ENCODE data around the gene KCNQ1OT1. TPM values are rescaled to one million over a fixed set of nuclear protein-coding genes. Genes with fewer than 3 reads are reported as not detected.

KCNQ1OT1 gene
- total RNA-seq, 2 donors from 2014 or later: 2.3 to 3.3 TPM

- no peaks in the 10 kb centered on the region for H3K4me1 ChIP-seq (ENCODE audit: control insufficient read depth in 1 of 2, low read depth in 2 of 2)
- H3K4me3 ChIP-seq: no peak overlapping the region
- ATAC-seq (ENCODE audit: insufficient number of reproducible peaks, low FRiP score, low read depth) (no peak), DNase-seq (ENCODE audit: low spot score) (no peak)
- no peak for TF ChIP-seq CTCF (IDR thresholded peaks at IDR 0.05)
- H3K9me3 ChIP-seq: no peaks in the 10 kb centered on the region
- no peaks in the 10 kb centered on the region for H3K27me3 ChIP-seq (replicated peaks; ENCODE audit: insufficient read depth)
- H3K36me3 ChIP-seq: no peaks in the 10 kb centered on the region
- H3K27ac ChIP-seq: no peak overlapping the region
These were observed 30.7 kb upstream of the KCNQ1OT1 start for GRCh38 chr11:2730272-2731129.

DNA sequence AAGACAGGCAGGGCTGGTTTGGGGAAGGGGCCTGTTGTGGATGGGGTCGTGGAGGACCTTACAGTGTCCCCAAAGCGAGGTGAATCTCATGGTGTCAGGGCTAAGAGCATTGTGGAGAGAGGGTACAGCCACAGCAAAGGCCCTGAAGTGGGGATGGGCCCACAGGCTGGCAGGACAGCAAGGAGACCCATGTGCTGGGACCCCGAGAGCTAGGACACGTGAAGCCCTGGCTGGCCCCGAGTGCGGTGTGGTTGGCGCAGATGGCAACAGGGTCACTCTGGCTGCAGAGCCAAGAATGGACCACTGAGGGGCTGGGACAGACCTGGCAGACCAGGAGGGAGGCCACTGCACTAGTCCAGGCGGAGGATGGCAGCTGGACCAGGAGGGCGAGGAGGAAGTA lies 30.0 kb upstream of the KCNQ1OT1 start:
- no peak for ATAC-seq (ENCODE audit: insufficient number of reproducible peaks, low FRiP score, low read depth)
- Histone ChIP-seq H3K27ac (no peak overlapping the region), H3K9me3 (no peaks in the 10 kb centered on the region), H3K36me3 (no peaks in the 10 kb centered on the region), H3K4me1 (ENCODE audit: control insufficient read depth in 1 of 2, low read depth in 2 of 2) (no peaks in the 10 kb centered on the region), H3K27me3 (replicated peaks; ENCODE audit: insufficient read depth) (no peaks in the 10 kb centered on the region), H3K4me3 (no peak overlapping the region)
- TF ChIP-seq CTCF (IDR thresholded peaks at IDR 0.05): no peak
- no peak for DNase-seq (ENCODE audit: low spot score)

GRCh38 chr11:2728663-2729332 lies 29.0 kb upstream of the KCNQ1OT1 start:
- Histone ChIP-seq H3K27ac (no peak overlapping the region), H3K9me3 (no peaks in the 10 kb centered on the region), H3K4me3 (no peak overlapping the region), H3K4me1 (ENCODE audit: control insufficient read depth in 1 of 2, low read depth in 2 of 2) (no peaks in the 10 kb centered on the region), H3K36me3 (no peaks in the 10 kb centered on the region), H3K27me3 (replicated peaks; ENCODE audit: insufficient read depth) (no peaks in the 10 kb centered on the region)
- ATAC-seq (ENCODE audit: insufficient number of reproducible peaks, low FRiP score, low read depth): no peak
- no peak for TF ChIP-seq CTCF (IDR thresholded peaks at IDR 0.05)
- DNase-seq (ENCODE audit: low spot score): no peak

- Histone ChIP-seq H3K4me1 (ENCODE audit: control insufficient read depth in 1 of 2, low read depth in 2 of 2) (no peaks in the 10 kb centered on the region), H3K27ac (no peak overlapping the region), H3K27me3 (replicated peaks; ENCODE audit: insufficient read depth) (no peaks in the 10 kb centered on the region), H3K9me3 (no peaks in the 10 kb centered on the region), H3K4me3 (no peak overlapping the region), H3K36me3 (no peaks in the 10 kb centered on the region)
- DNase-seq (ENCODE audit: low spot score) (no peak), ATAC-seq (ENCODE audit: insufficient number of reproducible peaks, low FRiP score, low read depth) (no peak)
- no peak for TF ChIP-seq CTCF (IDR thresholded peaks at IDR 0.05)
These were observed 28.4 kb upstream of the KCNQ1OT1 start for GRCh38 chr11:2728128-2728662.

GRCh38 chr11:2726964-2727363 lies 27.2 kb upstream of the KCNQ1OT1 start:
- DNase-seq (ENCODE audit: low spot score) (no peak), ATAC-seq (ENCODE audit: insufficient number of reproducible peaks, low FRiP score, low read depth) (no peak)
- no peaks in the 10 kb centered on the region for H3K36me3 ChIP-seq
- no peaks in the 10 kb centered on the region for H3K4me1 ChIP-seq (ENCODE audit: control insufficient read depth in 1 of 2, low read depth in 2 of 2)
- no peak overlapping the region for H3K27ac ChIP-seq
- no peak overlapping the region for H3K4me3 ChIP-seq
- H3K27me3 ChIP-seq (replicated peaks; ENCODE audit: insufficient read depth): no peaks in the 10 kb centered on the region
- no peak for TF ChIP-seq CTCF (IDR thresholded peaks at IDR 0.05)
- no peaks in the 10 kb centered on the region for H3K9me3 ChIP-seq

Measured in thoracic aorta (tissue), 2 donors.